Measurements from ENCODE around the gene ST8SIA5.

GRCh38 chr18:46668694-46669093 lies 88.2 kb downstream of the ST8SIA5 start:
- TF ChIP-seq EZH2 (IDR thresholded peaks at IDR 0.05; ENCODE audit: insufficient read depth, poor library complexity, severe bottlenecking) (no peak), EZH2phosphoT487 (IDR thresholded peaks at IDR 0.05; ENCODE audit: insufficient read depth, low read depth) (no peak)

Data from GM23248 (cell line).